ENCODE data around the gene UBXN10.

UBXN10 gene

GRCh38 chr1:20185834-20186782, at the start of gene UBXN10, which contains the start of gene PLA2G2C:
UBXN10 (plus strand) TSS chr1:20186096; CDS start chr1:20190562, 4,466 bp downstream.
PLA2G2C (minus strand) TSS chr1:20186518; CDS start chr1:20177363, 9,155 bp downstream.
- DNase-seq, result peak; percentile 87

- no peak for DNase-seq
Observed at GRCh38 chr1:20136249-20136648, 49.6 kb upstream of the UBXN10 start.

- no peak for DNase-seq
Observed at GRCh38 chr1:20137055-20137454, 48.8 kb upstream of the UBXN10 start.

GRCh38 chr1:20137604-20138003, 48.3 kb upstream of the UBXN10 start:
- DNase-seq, result no peak

GRCh38 chr1:20138346-20138745, 47.5 kb upstream of the UBXN10 start:
- DNase-seq, result no peak

GRCh38 chr1:20138961-20139550, 46.8 kb upstream of the UBXN10 start, which contains the start of gene PLA2G2F:
PLA2G2F (plus strand) TSS chr1:20139323; CDS start chr1:20139428, 105 bp downstream.
- no peak for DNase-seq

- DNase-seq, result no peak
Observed at GRCh38 chr1:20139776-20140612, 45.9 kb upstream of the UBXN10 start.

GRCh38 chr1:20141001-20141400, 44.9 kb upstream of the UBXN10 start:
- no peak for DNase-seq

GRCh38 chr1:20141466-20141865, 44.4 kb upstream of the UBXN10 start:
- DNase-seq, result no peak

- DNase-seq, result no peak
Observed at GRCh38 chr1:20142001-20142710, 43.7 kb upstream of the UBXN10 start.

GRCh38 chr1:20143318-20143717, 42.6 kb upstream of the UBXN10 start:
- no peak for DNase-seq

GRCh38 chr1:20143734-20144565, 41.9 kb upstream of the UBXN10 start:
- no peak for DNase-seq

- no peak for DNase-seq
Observed at GRCh38 chr1:20147846-20148570, 37.9 kb upstream of the UBXN10 start.

GRCh38 chr1:20148571-20149500, 37.1 kb upstream of the UBXN10 start:
- DNase-seq, result no peak

GRCh38 chr1:20149601-20150325, 36.1 kb upstream of the UBXN10 start:
- no peak for DNase-seq

GRCh38 chr1:20150326-20150705, 35.6 kb upstream of the UBXN10 start:
- no peak for DNase-seq

GRCh38 chr1:20150969-20151368, 34.9 kb upstream of the UBXN10 start:
- DNase-seq, result no peak

- DNase-seq, result peak; percentile 88
Observed at GRCh38 chr1:20151906-20152598, 33.8 kb upstream of the UBXN10 start.
